BLaER1 treated with 17β-estradiol and CSF1 and Interleukin-3, amounts not matched to agents 10 nM and 100 nM (cell line): ENCODE data around the gene GLRX.
"Not testable (repeated sequence)": the region's sequence is repeated elsewhere in the genome, so short reads cannot be mapped to it uniquely, and the experiment has no call there.

Source experiments
- H3K27ac ChIP-seq, 11 experiments: shearing (Covaris generic); formaldehyde crosslinking; 2 replicates each; pipeline ENCODE4 v1.8.1; 2022
- H3K27me3 ChIP-seq, 11 experiments: shearing (Covaris generic); formaldehyde crosslinking; 2 replicates each; pipeline ENCODE4 v1.8.1; 2022
- H3K36me3 ChIP-seq, 11 experiments: shearing (Covaris generic); formaldehyde crosslinking; 2 replicates each; pipeline ENCODE4 v1.8.1; 2022
- H3K4me1 ChIP-seq, 10 experiments: shearing (Covaris generic); formaldehyde crosslinking; 2 replicates each; pipeline ENCODE4 v1.8.1; 2022
- H3K4me2 ChIP-seq, 11 experiments: shearing (Covaris generic); formaldehyde crosslinking; 2 replicates each; pipeline ENCODE4 v1.8.1; 2022
- H3K4me3 ChIP-seq, 10 experiments: shearing (Covaris generic); formaldehyde crosslinking; 2 replicates each; pipeline ENCODE4 v1.8.1; 2022
- H3K9ac ChIP-seq, 11 experiments: shearing (Covaris generic); formaldehyde crosslinking; 2 replicates each; pipeline ENCODE4 v1.8.1; 2022
- H3K9me3 ChIP-seq, 11 experiments: shearing (Covaris generic); formaldehyde crosslinking; replicated peaks in 1 of 11; 2 replicates each; pipeline ENCODE4 v1.8.1; 2022
- H4K20me1 ChIP-seq, 11 experiments: shearing (Covaris generic); formaldehyde crosslinking; 2 replicates each; pipeline ENCODE4 v1.8.1; 2022
- Cebpa-rat ChIP-seq, 11 experiments: shearing (Covaris generic); IDR thresholded peaks; 2 replicates each; pipeline ENCODE4 v1.8.1; 2022

GLRX gene

GRCh38 chr5:95821110-95822021, 1.2 kb downstream of the GLRX start:
- Histone ChIP-seq H3K36me3 (peaks cover 32 to 52% (median 46%) of the 10 kb centered on the region in 11 experiments), H3K27me3 (no peaks in the 10 kb centered on the region), H3K4me1 (peaks cover 40 to 70% (median 65%) of the 10 kb centered on the region in 10 experiments), H3K9ac (peak overlapping the region; percentile 80 to 90 (median 87)), H3K9me3 (no peaks in the 10 kb centered on the region), H3K27ac (peak overlapping the region; percentile 61 to 96 (median 89)), H3K4me2 (peak overlapping the region; percentile 94 to 99 (median 97)), H3K4me3 (peak overlapping the region; percentile 79 to 97 (median 88)), H4K20me1 (peaks cover 50 to 58% (median 56%) of the 10 kb centered on the region in 11 experiments)
- TF ChIP-seq Cebpa-rat (IDR thresholded peaks at IDR 0.05), result no peak

GRCh38 chr5:95818181-95819147, 4.1 kb downstream of the GLRX start:
- peaks cover 61 to 81% (median 75%) of the 10 kb centered on the region in 11 experiments for H3K36me3 ChIP-seq
- H3K4me1 ChIP-seq, result peaks cover 46 to 73% (median 65%) of the 10 kb centered on the region in 10 experiments
- peak overlapping the region; percentile 38 to 96 (median 88); a peak in 21 of 22 replicates for H3K27ac ChIP-seq
- no peaks in the 10 kb centered on the region for H3K27me3 ChIP-seq
- peaks cover 73 to 86% (median 83%) of the 10 kb centered on the region in 11 experiments for H4K20me1 ChIP-seq
- H3K4me3 ChIP-seq, result peak overlapping the region; percentile 79 to 97 (median 88)
- TF ChIP-seq Cebpa-rat (IDR thresholded peaks at IDR 0.05), result peak in 6 of 11 experiments; percentile 14 to 69 (median 56); a peak in 6 of 22 replicates
- H3K9ac ChIP-seq, result peak overlapping the region; percentile 80 to 90 (median 87)
- peak overlapping the region; percentile 94 to 99 (median 97) for H3K4me2 ChIP-seq
- H3K9me3 ChIP-seq, result no peaks in the 10 kb centered on the region

GRCh38 chr5:95817430-95817829, 5.1 kb downstream of the GLRX start:
- Histone ChIP-seq H3K4me3 (peak overlapping the region; percentile 79 to 97 (median 88); a peak in 19 of 20 replicates), H3K9me3 (no peaks in the 10 kb centered on the region), H3K9ac (peak overlapping the region; percentile 65 to 90 (median 87)), H3K27ac (peak overlapping the region in 10 of 11 experiments; percentile 67 to 96 (median 88); a peak in 20 of 22 replicates), H3K36me3 (peaks cover 72 to 91% (median 85%) of the 10 kb centered on the region in 11 experiments), H4K20me1 (peaks cover 73 to 96% (median 91%) of the 10 kb centered on the region in 11 experiments), H3K4me2 (peak overlapping the region; percentile 94 to 99 (median 97)), H3K4me1 (peaks cover 56 to 78% (median 71%) of the 10 kb centered on the region in 10 experiments), H3K27me3 (no peaks in the 10 kb centered on the region)
- TF ChIP-seq Cebpa-rat (IDR thresholded peaks at IDR 0.05), result no peak

GRCh38 chr5:95816776-95817175, 5.8 kb downstream of the GLRX start:
- Histone ChIP-seq H3K4me1 (peaks cover 63 to 85% (median 78%) of the 10 kb centered on the region in 10 experiments), H3K4me2 (peak overlapping the region; percentile 94 to 99 (median 97)), H3K9ac (peak overlapping the region in 10 of 11 experiments; percentile 28 to 90 (median 86); a peak in 13 of 22 replicates), H3K27me3 (no peaks in the 10 kb centered on the region), H3K9me3 (no peaks in the 10 kb centered on the region), H3K4me3 (peak overlapping the region in 9 of 10 experiments; percentile 79 to 97 (median 85); a peak in 18 of 20 replicates), H3K36me3 (peaks cover 78 to 96% (median 92%) of the 10 kb centered on the region in 11 experiments), H3K27ac (peak overlapping the region in 9 of 11 experiments; percentile 84 to 96 (median 89); a peak in 15 of 22 replicates), H4K20me1 (peaks cover 71 to 100% (median 96%) of the 10 kb centered on the region in 11 experiments)
- no peak for TF ChIP-seq Cebpa-rat (IDR thresholded peaks at IDR 0.05)

GRCh38 chr5:95816341-95816740, 6.2 kb downstream of the GLRX start:
- Histone ChIP-seq H3K36me3 (peaks cover 81 to 96% (median 92%) of the 10 kb centered on the region in 11 experiments), H3K9ac (peak overlapping the region in 4 of 11 experiments; percentile 86 to 90 (median 89); a peak in 2 of 22 replicates), H3K9me3 (no peaks in the 10 kb centered on the region), H3K4me1 (peaks cover 67 to 89% (median 82%) of the 10 kb centered on the region in 10 experiments), H3K27ac (peak overlapping the region in 2 of 11 experiments; percentile 84 to 87; a peak in 1 of 22 replicates), H3K4me3 (peak overlapping the region in 4 of 10 experiments; percentile 79 to 97 (median 89); a peak in 3 of 20 replicates), H3K4me2 (peak overlapping the region; percentile 30 to 99 (median 97); a peak in 20 of 22 replicates), H4K20me1 (peaks cover 67 to 99% (median 94%) of the 10 kb centered on the region in 11 experiments), H3K27me3 (no peaks in the 10 kb centered on the region)
- no peak for TF ChIP-seq Cebpa-rat (IDR thresholded peaks at IDR 0.05)

GRCh38 chr5:95815155-95815729, 7.3 kb downstream of the GLRX start:
- peaks cover 78 to 94% (median 88%) of the 10 kb centered on the region in 10 experiments for H3K4me1 ChIP-seq
- H4K20me1 ChIP-seq, result peaks cover 56 to 88% (median 83%) of the 10 kb centered on the region in 11 experiments
- H3K4me2 ChIP-seq, result peak overlapping the region in 8 of 11 experiments; percentile 9 to 99 (median 98); a peak in 15 of 22 replicates
- no peak overlapping the region; a peak in 1 of 22 replicates for H3K27ac ChIP-seq
- H3K9me3 ChIP-seq, result no peaks in the 10 kb centered on the region
- H3K9ac ChIP-seq, result peak overlapping the region in 2 of 11 experiments; percentile 1 to 23; a peak in 2 of 22 replicates
- peaks cover 79 to 93% (median 83%) of the 10 kb centered on the region in 11 experiments for H3K36me3 ChIP-seq
- no peak for TF ChIP-seq Cebpa-rat (IDR thresholded peaks at IDR 0.05)
- no peak overlapping the region; a peak in 1 of 20 replicates for H3K4me3 ChIP-seq
- no peaks in the 10 kb centered on the region for H3K27me3 ChIP-seq

- Histone ChIP-seq H3K4me1 (peaks cover 80 to 99% (median 94%) of the 10 kb centered on the region in 10 experiments), H4K20me1 (peaks cover 34 to 66% (median 61%) of the 10 kb centered on the region in 11 experiments), H3K9ac (0 out of 22 replicates have a peak overlapping the region, but pooled peaks of 1 of the 11 experiments have one; percentile 7), H3K36me3 (peaks cover 63 to 83% (median 66%) of the 10 kb centered on the region in 11 experiments), H3K27ac (peak overlapping the region in 2 of 11 experiments; percentile 4 to 44; a peak in 2 of 22 replicates), H3K4me2 (peak overlapping the region in 8 of 11 experiments; percentile 17 to 95 (median 38); a peak in 8 of 22 replicates)
- not testable (repeated sequence) for H3K27me3 ChIP-seq, H3K9me3 ChIP-seq, H3K4me3 ChIP-seq
These were observed 9.5 kb downstream of the GLRX start for GRCh38 chr5:95813035-95813434.
